Ishikawa (cell line): ENCODE results near the gene ZCWPW1.

Source experiments
- CEBPB ChIP-seq: IDR thresholded peaks from 2 replicates; pipeline ENCODE4 v1.6.1; 2012
- RAD21 ChIP-seq: IDR thresholded peaks from 2 replicates; pipeline ENCODE4 v1.6.1; 2012; ENCODE audit warnings: low read depth
- REST ChIP-seq: IDR thresholded peaks from 2 replicates; pipeline ENCODE4 v1.6.1; 2012; ENCODE audit warnings: low read depth, mild to moderate bottlenecking
- ZBTB7A ChIP-seq: IDR thresholded peaks from 2 replicates; pipeline ENCODE4 v1.6.1; 2012; ENCODE audit warnings: low read depth

DNA sequence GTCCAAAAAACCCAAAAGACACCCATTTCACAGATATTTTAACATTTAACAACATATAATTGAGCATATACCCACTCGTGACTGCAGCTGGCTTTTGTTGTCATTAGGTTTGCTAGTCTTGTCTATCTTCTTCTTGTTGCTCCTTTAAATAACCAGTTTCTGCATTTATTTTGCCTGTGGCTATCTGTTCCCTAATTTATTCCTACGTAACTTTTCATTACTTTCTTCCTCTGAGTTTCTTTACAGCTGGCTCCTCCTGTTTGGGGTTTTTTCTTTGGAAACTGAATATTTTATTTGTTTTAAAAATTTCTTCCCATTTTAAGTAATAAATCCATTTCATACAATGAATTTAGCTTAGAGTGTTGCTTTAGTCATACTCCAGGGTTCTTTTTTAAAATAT, 40.8 kb downstream of the ZCWPW1 start:
- TF ChIP-seq REST (no peak), ZBTB7A (no peak), RAD21 (no peak), CEBPB (no peak)
